Mucosa of descending colon (tissue), 3 donors: ENCODE results near the gene KIRREL3. TPM values are rescaled to one million over a fixed set of nuclear protein-coding genes. Genes with fewer than 3 reads are reported as not detected.

ENCODE experiments used
- ATAC-seq: fragments of 200-7000 bp; cut with Tn5 transposase; one replicate; pipeline ENCODE4 v1.9.1; 2020; ENCODE audit warnings: mild to moderate bottlenecking, moderate library complexity
- DNase-seq, 3 donors: peaks; one replicate each; pipeline ENCODE4 v3.0.0-alpha.2; 2020
- H3K36me3 ChIP-seq: fragments of 200-600 bp; one replicate; pipeline ENCODE4 v1.8.0; 2021; ENCODE audit warnings: low read depth, mild to moderate bottlenecking
- H3K4me1 ChIP-seq: fragments of 200-600 bp; one replicate; pipeline ENCODE4 v1.8.0; 2021; ENCODE audit warnings: low read depth, mild to moderate bottlenecking
- H3K4me3 ChIP-seq: fragments of 200-600 bp; one replicate; pipeline ENCODE4 v1.8.0; 2021; ENCODE audit warnings: mild to moderate bottlenecking
- H3K9me3 ChIP-seq: fragments of 200-600 bp; one replicate; pipeline ENCODE4 v1.8.0; 2021; ENCODE audit warnings: mild to moderate bottlenecking
- CTCF ChIP-seq: fragments of 200-600 bp; IDR thresholded peaks from one replicate; pipeline ENCODE4 v1.8.0; 2022; ENCODE audit warnings: antibody characterized with exemption, mild to moderate bottlenecking
- intact Hi-C, 2 donors: fragments of 100-400 bp; cut with DNase I in 1 of 2; cut with micrococcal nuclease in 1 of 2; formaldehyde crosslinking; loops; one replicate each; pipeline versions ENCODE4 v1.11.0 to v1.11.1; 2022; cut with DNase I, micrococcal nuclease
- total RNA-seq, 3 donors: library from RNA; stranded (reverse); fragmentation: NEBNext Ultra II Directional in 2 of 3; extraction: Animal tissue kit (Norgen Biotek cat#: 25700) in 2 of 3; gene quantifications; one replicate each; pipeline versions ENCODE4 v1.2.1 to v1.2.4, GENCODE V29; 2021 to 2023
- donor health status: DM: no; HTN: no; CAD: no; lungs with moderate emphysema.
- donor health status: DM: no; HTN: no; CAD: no.
- donor health status: DM: no; HTN: yes; CAD: no.

Gene KIRREL3
- total RNA-seq, 3 donors from 2014 or later, result 0.23 to 2.4 (median 0.70) TPM

- DNase-seq (no peak), ATAC-seq (no peak)
- H3K36me3 ChIP-seq, result no peaks in the 10 kb centered on the region
- TF ChIP-seq CTCF, result no peak
- no peaks in the 10 kb centered on the region for H3K4me1 ChIP-seq
- no peaks in the 10 kb centered on the region for H3K9me3 ChIP-seq
- intact Hi-C loops, result no loop called here
- no peak overlapping the region for H3K4me3 ChIP-seq
These were observed 31.7 kb downstream of the KIRREL3 start for GRCh38 chr11:126968915-126969314.

- ATAC-seq (no peak), DNase-seq (no peak)
- no peaks in the 10 kb centered on the region for H3K36me3 ChIP-seq
- H3K4me1 ChIP-seq, result peaks cover 2% of the 10 kb centered on the region
- intact Hi-C loops, result no loop called here
- TF ChIP-seq CTCF, result no peak
- H3K4me3 ChIP-seq, result no peak overlapping the region
- H3K9me3 ChIP-seq, result no peaks in the 10 kb centered on the region
These were observed 35.2 kb downstream of the KIRREL3 start for GRCh38 chr11:126965331-126965730.

GRCh38 chr11:126963603-126964363, 36.8 kb downstream of the KIRREL3 start:
- intact Hi-C loops, result no loop called here
- Histone ChIP-seq H3K4me3 (no peak overlapping the region), H3K9me3 (no peaks in the 10 kb centered on the region), H3K4me1 (peaks cover 2% of the 10 kb centered on the region), H3K36me3 (no peaks in the 10 kb centered on the region)
- peak in 1 of 3 donors; percentile 35 for DNase-seq
- ATAC-seq, result peak; percentile 96
- TF ChIP-seq CTCF, result no peak

- Histone ChIP-seq H3K4me3 (no peak overlapping the region), H3K36me3 (no peaks in the 10 kb centered on the region), H3K9me3 (no peaks in the 10 kb centered on the region), H3K4me1 (peaks cover 2% of the 10 kb centered on the region)
- DNase-seq (peak in 1 of 3 donors; percentile 55), ATAC-seq (peak; percentile 70)
- TF ChIP-seq CTCF, result no peak
- intact Hi-C loops, result no loop called here
These were observed 37.5 kb downstream of the KIRREL3 start for GRCh38 chr11:126963115-126963514.

GRCh38 chr11:126959700-126960099, 40.9 kb downstream of the KIRREL3 start:
- Histone ChIP-seq H3K4me3 (no peak overlapping the region), H3K36me3 (no peaks in the 10 kb centered on the region), H3K4me1 (peaks cover 5% of the 10 kb centered on the region), H3K9me3 (no peaks in the 10 kb centered on the region)
- intact Hi-C loops, result no loop called here
- no peak for ATAC-seq
- TF ChIP-seq CTCF, result no peak
- DNase-seq, result no peak
